GM12878 (cell line): ENCODE data around the gene FREM2.

Source experiments
- BACH1 ChIP-seq: fragments of 450-650 bp; IDR thresholded peaks from 2 replicates; pipeline ENCODE4 v1.6.1; 2017; ENCODE audit warnings: mild to moderate bottlenecking, borderline replicate concordance
- EP300 ChIP-seq, 2 experiments: fragments of 150-350 bp in 1 of 2; IDR thresholded peaks; 2 replicates each; pipeline ENCODE4 v1.6.1; 2011 to 2012; ENCODE audit warnings: low read depth in 2 of 2, low read length in 2 of 2, borderline replicate concordance in 1 of 2, improper control_type of control experiment in 1 of 2, inconsistent platforms in 1 of 2; ENCODE audit not compliant: control insufficient read depth in 1 of 2
- JUND ChIP-seq: IDR thresholded peaks from 2 replicates; pipeline ENCODE4 v1.6.1; 2012; ENCODE audit warnings: low read depth, mild to moderate bottlenecking, low read length, improper control_type of control experiment, moderate library complexity
- NFXL1 ChIP-seq: fragments of 450-650 bp; IDR thresholded peaks from 2 replicates; pipeline ENCODE4 v1.6.1; 2017; ENCODE audit warnings: antibody characterized with exemption, mild to moderate bottlenecking, borderline replicate concordance
- PML ChIP-seq: IDR thresholded peaks from 2 replicates; pipeline ENCODE4 v1.6.1; 2012; ENCODE audit warnings: low read length, inconsistent platforms
- POLR2A ChIP-seq: IDR thresholded peaks from 2 replicates; pipeline ENCODE4 v1.6.1; 2011; ENCODE audit warnings: low read depth, mild to moderate bottlenecking, low read length
- RELA ChIP-seq: fragments of 450-650 bp; IDR thresholded peaks from 2 replicates; pipeline ENCODE4 v1.8.0; 2014; ENCODE audit warnings: borderline replicate concordance; ENCODE audit not compliant: partially characterized antibody
- SREBF1 ChIP-seq: IDR thresholded peaks from 2 replicates; pipeline ENCODE4 v1.6.1; 2012; ENCODE audit warnings: mild to moderate bottlenecking, low read length
- TF ChIP-seq, protein P1 (sequence below), 3 experiments: IDR thresholded peaks in 2 of 3; conservative IDR thresholded peaks in 1 of 3; 2 replicates each; pipeline ENCODE4 v1.5.1; 2011; ENCODE audit warnings: low read depth in 3 of 3, low read length in 3 of 3, mild to moderate bottlenecking in 3 of 3, control low read depth in 2 of 3, moderate library complexity in 2 of 3, inconsistent platforms in 1 of 3, mixed read lengths in 1 of 3; ENCODE audit not compliant: control insufficient read depth in 2 of 3, insufficient read depth in 1 of 3; ENCODE audit errors: extremely low read depth in 1 of 3
- TF ChIP-seq, protein P2 (sequence below): IDR thresholded peaks from 2 replicates; pipeline ENCODE4 v1.6.1; 2011; ENCODE audit warnings: low read depth, low read length, improper control_type of control experiment, borderline replicate concordance

DNA sequence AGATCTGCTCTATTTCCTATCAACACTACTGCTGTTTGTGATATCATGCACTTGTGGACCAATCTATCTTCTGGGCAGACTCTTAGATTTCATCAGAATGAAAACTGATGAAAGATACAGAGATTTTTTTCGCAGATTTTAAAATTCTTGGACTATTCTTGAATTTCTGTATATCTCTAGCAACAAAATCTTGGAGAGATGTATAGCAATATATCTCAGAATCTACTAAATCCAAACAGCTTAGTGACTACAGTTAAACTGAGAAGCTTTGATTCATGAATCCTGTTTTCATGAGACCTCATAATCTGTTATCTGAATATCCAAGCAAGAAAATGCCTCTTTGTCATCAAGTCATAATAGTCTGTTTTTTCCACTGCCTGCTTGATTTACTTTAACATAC, 28.0 kb upstream of the FREM2 start:
- no peak for TF ChIP-seq RELA
- TF ChIP-seq BACH1: no peak
- TF ChIP-seq, protein P1, sequence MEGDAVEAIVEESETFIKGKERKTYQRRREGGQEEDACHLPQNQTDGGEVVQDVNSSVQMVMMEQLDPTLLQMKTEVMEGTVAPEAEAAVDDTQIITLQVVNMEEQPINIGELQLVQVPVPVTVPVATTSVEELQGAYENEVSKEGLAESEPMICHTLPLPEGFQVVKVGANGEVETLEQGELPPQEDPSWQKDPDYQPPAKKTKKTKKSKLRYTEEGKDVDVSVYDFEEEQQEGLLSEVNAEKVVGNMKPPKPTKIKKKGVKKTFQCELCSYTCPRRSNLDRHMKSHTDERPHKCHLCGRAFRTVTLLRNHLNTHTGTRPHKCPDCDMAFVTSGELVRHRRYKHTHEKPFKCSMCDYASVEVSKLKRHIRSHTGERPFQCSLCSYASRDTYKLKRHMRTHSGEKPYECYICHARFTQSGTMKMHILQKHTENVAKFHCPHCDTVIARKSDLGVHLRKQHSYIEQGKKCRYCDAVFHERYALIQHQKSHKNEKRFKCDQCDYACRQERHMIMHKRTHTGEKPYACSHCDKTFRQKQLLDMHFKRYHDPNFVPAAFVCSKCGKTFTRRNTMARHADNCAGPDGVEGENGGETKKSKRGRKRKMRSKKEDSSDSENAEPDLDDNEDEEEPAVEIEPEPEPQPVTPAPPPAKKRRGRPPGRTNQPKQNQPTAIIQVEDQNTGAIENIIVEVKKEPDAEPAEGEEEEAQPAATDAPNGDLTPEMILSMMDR (IDR thresholded peaks at IDR 0.05 in 2 of 3, conservative IDR thresholded peaks at IDR 0.05 in 1 of 3; ENCODE audit: control insufficient read depth in 2 of 3, extremely low read depth in 1 of 3, insufficient read depth in 1 of 3, low read depth in 3 of 3, low read length in 3 of 3): no peak
- no peak for TF ChIP-seq SREBF1
- TF ChIP-seq PML: no peak
- no peak for TF ChIP-seq POLR2A
- TF ChIP-seq EP300 (IDR thresholded peaks at IDR 0.05; ENCODE audit: borderline replicate concordance in 1 of 2, control insufficient read depth in 1 of 2, low read depth in 2 of 2, low read length in 2 of 2): no peak
- TF ChIP-seq JUND: no peak
- TF ChIP-seq, protein P2, sequence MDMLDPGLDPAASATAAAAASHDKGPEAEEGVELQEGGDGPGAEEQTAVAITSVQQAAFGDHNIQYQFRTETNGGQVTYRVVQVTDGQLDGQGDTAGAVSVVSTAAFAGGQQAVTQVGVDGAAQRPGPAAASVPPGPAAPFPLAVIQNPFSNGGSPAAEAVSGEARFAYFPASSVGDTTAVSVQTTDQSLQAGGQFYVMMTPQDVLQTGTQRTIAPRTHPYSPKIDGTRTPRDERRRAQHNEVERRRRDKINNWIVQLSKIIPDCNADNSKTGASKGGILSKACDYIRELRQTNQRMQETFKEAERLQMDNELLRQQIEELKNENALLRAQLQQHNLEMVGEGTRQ: no peak
- no peak for TF ChIP-seq NFXL1
